Activated T-helper 1 cell treated with Interleukin-2 at 50 U/mL for 16 hours (primary cell): Measurements from ENCODE around the gene ZNF205.
"Not testable (repeated sequence)": the region's sequence is repeated elsewhere in the genome, so short reads cannot be mapped to it uniquely, and the experiment has no call there.

Source experiments
- DNase-seq: peaks from one replicate; pipeline ENCODE4 v3.0.0-alpha.2; 2020; ENCODE audit warnings: low read depth

ZNF205 gene

DNA sequence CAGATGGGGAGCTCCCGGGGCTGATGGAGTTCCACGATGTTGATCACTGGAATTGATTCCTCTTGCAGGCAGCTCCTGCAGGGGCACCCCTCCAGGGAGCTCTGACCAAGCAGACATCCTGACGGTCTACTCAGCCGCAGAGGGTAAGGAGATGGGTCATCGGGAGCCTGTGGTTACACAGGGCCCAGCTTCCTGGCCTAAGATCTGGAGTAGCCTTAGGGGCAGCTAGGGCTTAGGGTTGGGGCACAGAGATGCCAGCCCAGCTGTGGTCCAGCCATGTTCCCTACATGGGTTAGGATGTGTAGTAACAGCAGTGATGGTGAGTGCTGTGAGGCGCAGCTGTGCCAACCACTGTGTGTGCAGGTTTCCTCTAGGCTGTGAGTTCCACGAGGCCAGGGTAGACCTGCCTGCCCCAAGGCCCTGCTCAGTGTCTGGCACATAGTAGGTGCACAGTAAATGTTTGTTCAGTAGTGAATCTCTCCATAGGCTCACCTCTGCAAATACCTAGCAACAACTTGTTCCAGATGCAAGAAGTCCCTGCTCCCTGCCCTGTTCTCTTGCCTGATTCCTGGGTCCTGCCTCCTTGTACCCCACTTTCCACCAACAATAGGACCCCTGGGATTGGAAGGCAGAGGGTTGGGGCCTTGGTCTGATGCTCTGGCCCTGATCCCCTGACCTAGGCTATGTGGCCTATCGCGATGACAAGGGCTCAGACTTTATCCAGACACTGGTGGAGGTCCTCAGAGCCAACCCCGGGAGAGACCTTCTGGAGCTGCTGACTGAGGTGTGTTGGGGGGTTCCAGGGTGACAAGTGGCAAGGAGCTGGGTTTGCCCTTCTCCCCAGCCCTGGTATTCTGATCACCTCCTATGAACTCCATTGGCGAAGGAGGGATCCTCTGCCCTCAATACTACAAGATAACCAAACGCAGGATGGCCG, 36.1 kb downstream of the ZNF205 start:
- no peak for DNase-seq

DNA sequence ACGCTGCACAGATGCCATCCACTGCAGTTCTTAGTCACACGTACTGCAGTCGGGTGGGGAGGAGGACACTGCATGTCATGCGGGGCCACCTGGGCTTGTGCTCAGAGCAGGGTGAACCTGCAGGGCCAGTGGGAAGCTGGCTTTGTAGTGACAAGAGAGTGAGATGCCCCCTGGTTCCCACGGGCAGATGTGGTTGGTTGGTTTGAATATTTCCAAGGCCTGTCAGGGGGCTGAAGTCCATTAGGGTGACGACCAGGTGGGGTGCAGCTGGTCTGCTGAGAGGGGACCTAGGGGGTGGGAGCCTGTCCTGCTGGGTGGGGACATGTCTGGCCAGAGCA, 36.8 kb downstream of the ZNF205 start:
- no peak for DNase-seq

DNA sequence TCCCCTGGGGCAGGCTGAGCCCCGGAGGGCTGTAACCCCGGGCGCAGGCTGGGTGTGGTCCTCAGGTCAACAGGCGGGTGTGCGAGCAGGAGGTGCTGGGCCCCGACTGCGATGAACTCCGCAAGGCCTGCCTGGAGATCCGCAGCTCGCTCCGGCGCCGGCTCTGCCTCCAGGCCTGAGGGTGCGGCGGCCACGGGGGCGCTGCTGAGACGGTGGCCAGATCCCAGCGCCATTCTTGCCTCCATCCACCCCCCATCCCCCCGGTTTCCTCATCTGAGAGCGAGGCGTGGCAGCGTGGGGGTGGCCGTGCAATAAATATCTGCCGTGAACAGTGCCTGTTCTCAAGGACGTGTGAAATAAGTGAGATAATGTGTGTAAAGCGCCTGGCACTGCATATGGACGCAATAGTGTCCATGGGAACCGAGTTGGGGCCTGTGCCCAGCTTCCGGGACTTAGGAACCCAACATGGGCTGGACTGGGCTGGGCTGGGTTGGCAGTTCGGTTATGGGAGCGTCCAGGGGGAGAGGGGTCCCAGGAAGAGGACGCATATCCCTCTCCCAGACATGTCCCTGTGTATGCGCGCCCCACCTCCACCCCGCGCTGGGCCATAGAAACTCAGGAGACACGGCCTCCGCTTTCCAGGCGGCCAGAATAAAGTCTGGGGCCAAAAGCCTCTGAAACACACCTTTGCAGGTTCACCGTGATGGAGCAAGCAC, 37.4 kb downstream of the ZNF205 start:
- no peak for DNase-seq

DNA sequence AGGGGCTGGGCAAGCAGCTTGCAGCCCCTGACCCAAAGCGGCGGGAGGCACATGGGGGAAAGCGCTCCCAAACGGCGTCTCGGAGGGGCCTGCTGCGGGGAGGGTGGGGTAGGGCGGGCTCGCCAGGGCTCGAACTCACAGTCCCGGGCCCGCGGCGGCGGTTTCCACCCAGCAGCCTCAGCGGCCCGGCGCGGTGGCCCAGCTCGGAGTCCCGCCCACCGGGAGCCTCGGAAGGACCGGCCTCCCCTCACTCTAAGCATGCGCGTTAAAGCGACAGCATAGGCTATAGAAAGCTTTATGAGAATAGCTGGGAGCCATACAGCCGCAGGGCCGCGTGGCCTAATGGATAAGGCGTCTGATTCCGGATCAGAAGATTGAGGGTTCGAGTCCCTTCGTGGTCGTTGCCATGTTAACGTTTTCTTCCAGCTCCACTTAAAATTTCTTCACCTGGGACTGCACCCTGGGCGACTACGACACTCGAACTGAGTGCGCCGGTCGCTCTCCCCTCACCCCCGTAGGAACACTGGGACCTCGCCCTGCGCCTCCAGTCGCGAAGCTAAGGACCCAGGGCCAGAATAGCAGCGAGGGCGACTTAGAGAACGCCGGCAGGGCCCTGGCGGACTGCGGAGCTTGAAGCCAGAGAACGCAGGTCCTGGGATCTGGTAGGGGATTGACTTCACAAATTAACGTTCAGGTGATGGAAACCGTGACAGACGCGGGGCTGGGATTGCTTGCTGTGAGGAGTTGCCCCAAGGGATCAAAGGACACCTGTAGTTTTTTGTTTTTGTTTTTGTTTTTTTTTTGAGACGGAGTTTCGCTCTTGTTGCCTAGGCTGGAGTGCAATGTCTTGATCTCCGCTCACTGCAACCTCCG, 38.2 kb downstream of the ZNF205 start:
- peak; percentile 94 for DNase-seq

DNA sequence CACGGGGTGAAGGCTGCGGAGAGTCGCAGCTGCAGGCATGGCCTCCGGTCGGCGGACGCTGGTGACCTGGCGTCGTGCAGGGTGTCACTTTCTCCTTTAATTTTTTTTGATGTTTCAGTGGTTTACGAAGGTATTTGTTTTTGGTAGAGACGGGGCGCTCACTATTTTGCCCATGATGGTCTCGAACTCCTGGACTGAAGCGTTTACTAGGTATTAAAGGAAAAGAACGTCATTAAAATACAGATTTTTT, 39.6 kb downstream of the ZNF205 start:
- no peak for DNase-seq

DNA sequence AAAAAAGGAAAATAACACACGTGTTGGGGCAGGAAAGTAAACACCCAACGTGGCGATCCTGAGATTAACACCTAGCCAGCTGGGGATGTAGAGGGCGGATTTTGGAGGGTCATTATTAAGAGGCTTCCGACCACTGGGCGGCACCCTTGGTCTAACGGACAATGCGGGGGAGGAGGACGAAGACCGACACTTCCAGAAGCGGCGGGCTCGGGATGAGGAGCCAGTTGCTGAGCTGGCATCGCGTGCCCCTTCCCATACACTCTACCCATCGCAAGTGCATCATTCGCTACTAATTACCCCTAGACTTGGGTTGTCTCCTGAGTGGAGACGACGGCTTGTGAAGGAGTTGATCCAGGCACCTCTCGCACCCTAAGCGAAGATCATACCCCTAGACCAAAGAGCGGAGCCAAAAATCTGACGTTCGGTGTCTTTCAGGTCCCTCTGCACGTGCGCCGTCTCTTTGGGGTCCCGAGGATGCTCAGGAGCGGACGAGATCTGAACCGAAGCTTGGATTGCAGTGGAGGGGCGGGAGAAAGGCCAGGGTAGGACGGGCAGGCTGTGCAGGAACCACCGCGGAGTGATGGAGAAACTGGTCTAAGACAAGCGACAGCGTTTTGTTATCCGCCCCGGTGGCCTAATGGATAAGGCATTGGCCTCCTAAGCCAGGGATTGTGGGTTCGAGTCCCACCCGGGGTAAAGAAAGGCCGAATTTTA, 40.0 kb downstream of the ZNF205 start:
- DNase-seq = peak; percentile 54

DNA sequence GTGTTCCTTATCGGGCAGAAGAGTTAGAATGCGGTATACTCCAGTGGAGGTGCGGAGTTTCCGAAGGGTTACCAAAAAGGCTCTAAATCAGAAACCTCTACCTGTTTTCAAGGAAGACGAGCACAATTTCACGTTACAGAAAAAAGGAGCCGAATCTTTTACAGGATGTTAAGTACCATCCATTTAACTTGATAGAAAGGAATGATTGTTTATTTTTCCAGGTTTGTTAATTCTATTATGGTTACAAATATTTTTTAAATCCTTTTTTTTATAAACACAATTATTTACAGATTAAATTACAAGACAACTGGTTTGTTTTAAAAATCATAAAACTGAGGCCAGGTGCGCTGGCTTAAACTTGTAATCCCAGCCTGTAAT, 40.6 kb downstream of the ZNF205 start:
- DNase-seq = no peak

DNA sequence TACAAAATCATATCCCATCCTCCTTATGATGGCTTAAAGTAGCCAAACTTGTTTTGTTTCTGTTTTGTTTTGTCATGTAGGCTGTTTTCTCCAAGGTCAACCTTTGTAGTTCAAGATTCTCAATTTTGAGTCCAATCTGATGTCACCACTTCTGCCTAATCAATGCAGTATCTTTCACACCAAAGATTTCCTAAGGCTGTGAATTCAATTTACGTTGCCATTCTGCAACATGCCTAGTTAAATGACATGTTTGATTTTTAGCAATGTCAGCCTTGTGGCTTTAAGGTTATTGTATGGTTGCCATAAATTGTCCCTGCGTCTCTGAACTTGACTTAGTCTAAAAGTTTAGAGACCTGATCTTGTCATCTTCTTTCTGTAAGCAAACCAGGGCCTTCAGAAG, 42.8 kb downstream of the ZNF205 start:
- DNase-seq = no peak

DNA sequence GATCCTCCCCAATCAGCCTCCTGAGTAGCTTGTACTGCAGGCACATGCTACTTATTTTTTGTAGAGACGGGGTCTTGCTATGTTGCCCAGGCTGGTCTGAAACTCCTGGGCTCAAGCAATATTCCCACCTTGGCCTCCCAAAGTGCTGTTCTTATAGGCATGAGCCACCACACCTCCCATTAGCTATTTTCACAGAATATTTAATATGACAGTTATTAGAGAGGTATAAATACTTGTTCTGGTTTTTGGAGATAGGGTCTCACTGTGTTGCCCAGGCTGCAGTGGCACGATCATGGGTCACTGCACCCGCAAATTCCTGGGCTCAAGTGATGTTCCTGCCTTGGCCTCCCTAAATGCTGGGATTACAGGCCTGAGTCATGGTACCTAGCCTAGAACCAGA, 43.6 kb downstream of the ZNF205 start:
- DNase-seq = no peak

DNA sequence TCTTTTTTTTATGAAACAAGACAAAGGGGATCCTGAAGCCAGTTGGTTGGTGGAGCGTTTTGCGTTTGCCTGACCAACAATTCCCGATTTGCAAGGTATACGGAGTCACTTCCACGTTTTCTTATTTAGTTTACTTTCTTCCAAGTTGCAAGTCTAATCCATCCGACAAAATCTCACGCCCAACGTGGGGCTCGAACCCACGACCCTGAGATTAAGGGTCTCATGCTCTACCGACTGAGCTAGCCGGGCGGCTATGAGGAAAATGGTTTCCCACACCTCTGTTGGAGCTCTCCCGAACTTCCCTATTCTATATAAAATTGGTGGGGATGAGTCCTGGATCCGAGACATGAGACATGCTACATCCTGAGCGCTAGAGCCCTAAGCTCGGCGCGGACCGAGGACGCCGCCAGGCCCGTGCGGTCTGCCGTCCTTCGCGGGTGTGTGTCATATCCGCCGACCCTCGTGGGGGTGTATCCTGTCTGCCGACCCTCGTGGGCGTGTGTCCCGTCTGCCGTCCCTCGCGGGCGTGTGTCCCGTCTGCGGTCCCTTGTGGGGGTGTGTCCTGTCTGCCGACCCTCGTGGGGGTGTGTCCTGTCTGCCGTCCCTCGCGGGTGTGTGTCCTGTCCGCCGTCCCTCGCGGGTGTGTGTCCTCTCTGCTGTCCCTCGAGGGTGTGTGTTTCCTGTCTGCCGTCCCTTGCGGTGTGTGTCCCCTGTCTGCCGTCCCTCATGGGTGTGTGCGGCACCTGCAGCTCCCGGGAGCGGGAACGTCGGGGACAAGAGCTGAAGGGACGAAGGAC, 45.0 kb downstream of the ZNF205 start:
- DNase-seq = no peak

DNA sequence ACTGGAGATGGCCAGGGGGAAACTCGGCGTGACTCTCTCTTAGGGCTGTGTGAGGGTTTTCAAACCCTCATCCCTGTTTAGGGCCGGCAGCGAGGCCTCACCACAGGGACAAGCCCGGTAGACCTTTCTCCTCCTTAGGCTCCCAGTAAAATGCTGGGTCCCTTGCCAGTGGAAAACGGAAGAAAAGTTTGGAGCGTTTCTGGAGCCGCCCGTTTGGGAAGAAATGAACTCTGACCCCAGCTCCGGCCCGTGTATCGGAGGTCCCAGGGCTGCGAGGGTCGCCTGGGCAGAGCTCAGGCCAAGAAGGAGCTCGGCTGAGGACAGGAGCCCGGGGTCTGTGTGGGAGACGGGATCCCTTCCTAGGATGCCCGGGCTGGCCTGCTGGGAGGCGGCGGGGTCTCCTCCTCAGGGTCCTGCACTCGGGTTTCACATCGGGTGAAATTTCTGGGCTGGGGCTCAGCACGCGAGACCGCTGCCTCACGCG, 45.7 kb downstream of the ZNF205 start:
- no peak for DNase-seq

DNA sequence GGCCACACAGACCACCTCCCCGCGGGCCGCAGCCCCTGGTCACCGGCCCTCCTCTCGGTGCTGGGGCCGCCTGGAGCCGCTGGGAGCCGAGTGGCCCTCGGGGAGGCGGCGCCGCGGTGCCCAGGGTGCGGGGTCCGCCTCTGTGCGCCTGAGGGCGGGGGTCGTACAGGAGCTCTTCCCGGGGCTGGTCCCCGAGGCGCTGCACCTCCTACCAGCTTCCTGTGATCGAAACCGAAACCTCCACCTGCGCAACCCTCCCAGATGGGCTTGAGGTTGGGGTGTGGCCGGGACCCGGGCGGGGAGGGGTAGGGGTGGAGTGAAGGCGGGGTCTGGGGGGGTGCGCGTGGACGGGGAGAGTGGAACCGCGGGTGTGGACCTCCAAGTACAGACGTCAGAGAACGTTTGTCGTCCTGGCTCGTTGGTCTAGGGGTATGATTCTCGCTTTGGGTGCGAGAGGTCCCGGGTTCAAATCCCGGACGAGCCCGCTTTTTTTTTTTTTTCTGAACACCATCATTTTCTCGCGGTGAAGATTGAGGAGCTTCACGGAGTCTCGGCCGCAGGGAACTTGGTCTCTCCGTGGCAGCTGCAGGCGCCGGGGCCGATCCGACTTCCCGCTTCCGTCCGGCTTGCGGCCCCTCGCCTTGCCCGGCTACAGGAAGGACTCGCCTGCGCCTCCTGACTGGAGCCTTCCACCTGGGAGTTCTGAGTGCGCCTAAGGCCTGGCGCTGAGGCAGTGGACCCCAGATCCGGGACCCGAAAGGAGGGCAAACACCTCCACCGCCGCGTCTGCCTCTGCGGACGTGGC, 46.3 kb downstream of the ZNF205 start:
- peak; percentile 91 for DNase-seq

DNA sequence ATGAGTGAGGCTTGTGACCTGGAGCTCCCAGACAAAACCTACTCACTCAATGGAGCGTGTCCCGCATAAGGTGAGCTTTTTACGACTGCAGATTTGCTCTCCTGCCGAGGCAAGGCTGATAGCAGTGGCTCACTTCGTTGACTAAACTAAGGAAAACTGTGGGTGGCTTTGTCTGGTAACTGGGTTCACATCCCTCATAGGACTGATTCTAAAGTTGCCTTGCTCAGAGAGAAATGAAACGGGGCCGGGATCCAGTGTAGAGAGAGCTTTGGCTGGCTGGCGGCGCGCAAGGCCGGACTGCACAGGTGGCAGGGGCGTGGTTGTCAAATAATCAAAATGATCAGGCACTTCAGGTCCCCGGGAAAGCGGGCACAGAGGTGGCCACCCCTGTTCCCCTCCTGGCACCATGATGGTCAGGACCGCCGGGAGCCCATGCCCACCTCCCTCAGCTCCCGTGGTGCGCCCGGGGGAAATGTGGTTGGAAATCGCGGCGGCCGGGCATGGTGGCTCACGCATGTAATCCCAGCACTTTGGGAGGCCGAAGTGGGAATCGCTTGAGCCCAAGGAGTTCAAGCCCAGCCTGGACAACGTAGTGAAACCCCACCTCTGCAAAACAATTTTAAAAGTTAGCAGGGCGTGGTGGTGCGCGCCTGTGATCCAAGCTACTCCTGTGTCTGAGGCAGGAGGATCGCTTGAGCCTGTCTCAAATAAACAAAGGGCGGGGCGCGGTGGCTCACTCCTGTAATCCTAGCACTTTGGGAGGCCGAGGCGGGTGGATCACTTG, 49.0 kb downstream of the ZNF205 start:
- no peak for DNase-seq

DNA sequence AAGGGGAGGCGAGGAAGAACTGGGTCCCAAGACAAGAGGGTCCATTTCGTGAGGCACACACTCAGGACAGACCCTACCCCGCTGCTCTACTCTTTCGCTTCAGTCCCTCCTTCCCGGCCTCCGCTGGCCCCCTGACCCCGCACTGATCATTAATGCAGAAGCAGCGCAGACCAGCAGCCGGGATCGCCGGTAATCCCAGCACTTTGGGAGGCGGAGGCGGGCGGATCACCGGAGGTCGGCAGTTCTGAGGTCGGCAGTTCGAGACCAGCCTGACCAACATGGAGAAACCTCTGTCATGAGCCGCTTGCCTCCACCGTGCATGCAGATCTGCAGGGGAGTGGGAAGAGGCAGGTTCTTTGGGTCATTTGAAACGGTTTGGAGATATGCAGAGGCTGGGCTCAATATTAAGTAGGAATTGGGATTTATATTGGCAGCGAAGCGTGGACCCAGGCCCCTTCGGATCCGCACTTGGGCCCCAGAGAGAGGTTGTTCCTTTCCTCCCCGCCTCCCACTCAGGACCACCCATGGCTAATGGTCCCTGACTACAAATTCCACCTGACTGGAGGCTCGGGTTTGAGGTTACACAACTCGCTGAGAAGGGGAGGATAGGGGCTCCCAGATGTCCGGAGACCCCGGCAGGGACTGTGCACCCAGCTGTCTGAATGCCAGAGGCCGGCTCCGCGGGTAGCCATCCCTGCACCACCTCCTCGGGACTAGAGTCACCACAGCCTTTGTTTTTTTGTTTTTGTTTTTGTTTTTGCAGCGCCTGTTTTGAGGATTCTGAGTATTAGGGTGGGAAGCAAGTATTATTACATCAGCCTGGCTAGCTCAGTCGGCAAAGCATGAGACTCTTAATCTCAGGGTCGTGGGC, 52.0 kb downstream of the ZNF205 start:
- DNase-seq = no peak

DNA sequence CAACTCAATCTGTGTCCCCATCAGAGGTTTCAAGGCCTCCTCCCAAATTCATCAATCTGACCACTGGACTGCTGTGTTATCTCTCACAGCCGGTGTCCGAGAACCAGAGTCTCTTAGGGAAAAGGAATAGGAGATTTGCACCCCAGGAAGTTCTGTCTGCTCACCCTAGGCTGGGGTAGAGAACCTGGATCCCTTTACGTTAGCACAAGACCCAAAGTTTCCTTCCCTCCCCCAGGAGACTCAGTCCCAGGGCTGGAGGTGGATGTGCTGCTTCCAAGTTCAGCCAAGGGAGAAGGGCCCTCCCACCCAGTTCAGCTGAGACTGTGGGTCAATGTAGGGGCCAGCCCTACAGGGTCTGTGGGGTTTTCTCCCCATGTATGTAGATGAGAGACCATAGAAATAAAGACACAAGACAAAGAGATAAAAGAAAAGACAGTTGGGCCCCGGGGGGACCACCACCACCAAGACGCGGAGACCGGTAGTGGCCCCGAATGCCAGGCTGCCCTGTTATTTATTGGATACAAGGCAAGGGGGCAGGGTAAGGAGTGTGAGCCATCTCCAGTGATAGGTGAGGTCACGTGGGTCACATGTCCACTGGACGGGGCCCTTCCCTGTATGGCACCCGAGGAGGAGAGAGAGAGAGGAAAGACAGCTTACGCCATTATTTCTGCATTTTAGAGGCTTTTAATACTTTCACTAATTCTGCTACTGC, 52.9 kb downstream of the ZNF205 start:
- DNase-seq = no peak

DNA sequence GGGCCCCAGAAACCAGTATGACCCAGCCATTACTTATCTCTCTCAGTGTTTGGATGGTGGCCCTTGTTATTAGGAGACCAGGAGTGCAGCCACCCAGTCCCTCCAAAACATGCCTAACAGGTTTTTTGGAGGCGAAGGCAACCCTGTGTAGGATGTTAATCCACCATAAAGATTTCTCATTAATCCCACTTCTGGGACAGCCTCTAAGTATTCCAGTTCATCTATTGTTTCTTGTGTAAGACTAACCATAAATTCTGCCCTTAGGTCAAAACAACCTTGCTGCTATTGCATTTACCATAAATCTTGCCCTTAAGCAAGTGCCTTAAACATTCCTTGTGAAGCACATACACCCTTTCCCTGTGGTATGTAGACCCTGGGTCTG, 54.1 kb downstream of the ZNF205 start:
- DNase-seq = no peak

DNA sequence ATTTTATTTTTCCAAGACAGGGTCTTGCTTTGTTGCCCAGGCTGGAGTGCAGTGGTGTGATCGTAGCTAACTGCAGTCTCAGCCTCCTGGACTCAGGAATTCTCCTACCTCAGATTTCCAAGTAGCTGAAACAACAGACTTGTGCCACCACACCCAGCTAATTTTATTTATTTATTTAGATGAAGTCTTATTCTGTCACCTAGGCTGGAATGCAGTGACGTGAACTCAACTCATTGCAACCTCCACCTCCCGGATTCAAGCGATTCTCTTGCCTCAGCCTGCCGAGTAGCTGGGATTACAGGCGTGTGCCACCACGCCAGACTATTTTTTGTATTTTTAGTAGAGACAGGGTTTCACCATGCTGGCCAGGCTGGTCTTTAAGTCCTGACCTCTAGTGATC, 56.3 kb downstream of the ZNF205 start:
- DNase-seq = not testable (repeated sequence)
